Astrocyte (in vitro differentiated cells and primary cell): ENCODE measurements around the gene SOX5. TPM values are rescaled to one million over a fixed set of nuclear protein-coding genes. Genes with fewer than 3 reads are reported as not detected.
A peak's percentile ranks its signal among the peaks of the same experiment; 100 is the strongest.

Source experiments
- DNase-seq: peaks from one replicate; pipeline ENCODE4 v3.0.0-alpha.2; 2010; ENCODE audit warnings: low read depth
- FAIRE-seq: peaks from 2 replicates; lab custom pipeline; 2011; peaks lifted over from hg19 to GRCh38; lab: Jason Lieb, UNC
- H2AFZ ChIP-seq: 2 replicates; pipeline ENCODE4 v1.6.0; 2012; ENCODE audit warnings: low read depth, low read length, inconsistent platforms
- H3K27ac ChIP-seq: 2 replicates; pipeline ENCODE4 v1.5.1; 2011; ENCODE audit warnings: low read depth, low read length, inconsistent platforms
- H3K27me3 ChIP-seq: 2 replicates; pipeline ENCODE4 v1.6.0; 2011; ENCODE audit warnings: low read length, inconsistent platforms; ENCODE audit not compliant: insufficient read depth
- H3K36me3 ChIP-seq: 2 replicates; pipeline ENCODE4 v1.5.1; 2011; ENCODE audit warnings: low read length, inconsistent platforms; ENCODE audit not compliant: insufficient read depth
- H3K4me1 ChIP-seq: 2 replicates; pipeline ENCODE4 v1.5.1; 2011; ENCODE audit warnings: low read length, inconsistent platforms; ENCODE audit not compliant: insufficient read depth
- H3K4me2 ChIP-seq: 2 replicates; pipeline ENCODE4 v1.6.0; 2012; ENCODE audit warnings: low read length, inconsistent platforms
- H3K4me3 ChIP-seq: 2 replicates; pipeline ENCODE4 v1.5.1; 2011; ENCODE audit warnings: low read depth, mild to moderate bottlenecking, low read length, inconsistent platforms; ENCODE audit not compliant: insufficient read depth
- H3K79me2 ChIP-seq: 2 replicates; pipeline ENCODE4 v1.6.0; 2012; ENCODE audit warnings: mild to moderate bottlenecking, low read length, inconsistent platforms; ENCODE audit not compliant: insufficient read depth
- H3K9ac ChIP-seq: 2 replicates; pipeline ENCODE4 v1.6.0; 2012; ENCODE audit warnings: mild to moderate bottlenecking, low read length, inconsistent platforms
- H3K9me3 ChIP-seq: 2 replicates; pipeline ENCODE4 v1.5.1; 2012; ENCODE audit warnings: low read depth, mild to moderate bottlenecking, low read length, inconsistent platforms; ENCODE audit not compliant: insufficient read depth
- H4K20me1 ChIP-seq: 2 replicates; pipeline ENCODE4 v1.6.0; 2012; ENCODE audit warnings: low read length, inconsistent platforms; ENCODE audit not compliant: insufficient read depth
- H3K27ac Mint-ChIP-seq: one replicate; pipeline ENCODE4 v1.8.0; 2021; ENCODE audit warnings: mild to moderate bottlenecking, mixed read lengths; ENCODE audit not compliant: unreplicated experiment
- H3K27me3 Mint-ChIP-seq: one replicate; pipeline ENCODE4 v1.8.0; 2021; ENCODE audit warnings: low read depth, mixed read lengths; ENCODE audit not compliant: unreplicated experiment
- H3K36me3 Mint-ChIP-seq: one replicate; pipeline ENCODE4 v1.8.0; 2021; ENCODE audit warnings: low read depth, mixed read lengths; ENCODE audit not compliant: unreplicated experiment
- H3K4me1 Mint-ChIP-seq: one replicate; pipeline ENCODE4 v1.8.0; 2021; ENCODE audit warnings: low read depth, mixed read lengths; ENCODE audit not compliant: unreplicated experiment
- H3K4me3 Mint-ChIP-seq: one replicate; pipeline ENCODE4 v1.8.0; 2021; ENCODE audit warnings: mild to moderate bottlenecking, moderate library complexity, mixed read lengths; ENCODE audit not compliant: unreplicated experiment
- H3K9me3 Mint-ChIP-seq: one replicate; pipeline ENCODE4 v1.8.0; 2021; ENCODE audit warnings: mild to moderate bottlenecking, mixed read lengths; ENCODE audit not compliant: unreplicated experiment
- CTCF ChIP-seq: IDR thresholded peaks from 2 replicates; pipeline ENCODE4 v1.5.1; 2011; ENCODE audit warnings: low read depth, mild to moderate bottlenecking, inconsistent platforms, low read length, moderate library complexity; ENCODE audit not compliant: insufficient read depth
- EZH2 ChIP-seq: IDR thresholded peaks from 2 replicates; pipeline ENCODE4 v1.6.1; 2012; ENCODE audit warnings: mild to moderate bottlenecking, low read length, inconsistent platforms; ENCODE audit not compliant: insufficient read depth
- total RNA-seq: library from RNA; stranded (reverse); gene quantifications from 2 replicates; pipeline ENCODE4 v1.2.1, GENCODE V29; 2021

Gene SOX5
- total RNA-seq, 1 donor from 2014 or later, result 13.7 TPM

GRCh38 chr12:23810329-23810902, 139.1 kb downstream of the SOX5 start:
- no peaks in the 10 kb centered on the region for H4K20me1 ChIP-seq
- H3K9me3 ChIP-seq, result no peaks in the 10 kb centered on the region
- FAIRE-seq (no peak), DNase-seq (no peak)
- no peak for TF ChIP-seq EZH2
- TF ChIP-seq CTCF, result no peak
- H3K4me1 ChIP-seq, result no peaks in the 10 kb centered on the region
- H3K4me1 Mint-ChIP-seq, result peaks cover 6% of the 10 kb centered on the region
- no peak overlapping the region for H2AFZ ChIP-seq
- H3K36me3 Mint-ChIP-seq, result no peaks in the 10 kb centered on the region
- no peak overlapping the region for H3K27ac Mint-ChIP-seq
- H3K4me2 ChIP-seq, result no peak overlapping the region
- H3K4me3 Mint-ChIP-seq, result no peak overlapping the region
- H3K27ac ChIP-seq, result no peak overlapping the region
- no peaks in the 10 kb centered on the region for H3K79me2 ChIP-seq
- H3K4me3 ChIP-seq, result no peak overlapping the region
- no peaks in the 10 kb centered on the region for H3K36me3 ChIP-seq
- H3K9me3 Mint-ChIP-seq, result no peaks in the 10 kb centered on the region
- no peak overlapping the region for H3K9ac ChIP-seq
- no peaks in the 10 kb centered on the region for H3K27me3 Mint-ChIP-seq
- no peaks in the 10 kb centered on the region for H3K27me3 ChIP-seq

GRCh38 chr12:23803540-23803939, 145.9 kb downstream of the SOX5 start:
- H3K27ac ChIP-seq, result no peak overlapping the region
- Mint-ChIP-seq H3K36me3 (no peaks in the 10 kb centered on the region), H3K27me3 (no peaks in the 10 kb centered on the region), H3K4me3 (no peak overlapping the region), H3K9me3 (peaks cover 2% of the 10 kb centered on the region), H3K4me1 (peaks cover 6% of the 10 kb centered on the region), H3K27ac (peak overlapping the region; percentile 13)
- H3K4me3 ChIP-seq, result no peak overlapping the region
- FAIRE-seq (no peak), DNase-seq (peak; percentile 2)
- no peak for TF ChIP-seq CTCF
- no peak for TF ChIP-seq EZH2
- no peaks in the 10 kb centered on the region for H3K4me1 ChIP-seq
- H3K27me3 ChIP-seq, result no peaks in the 10 kb centered on the region
- H4K20me1 ChIP-seq, result no peaks in the 10 kb centered on the region
- H3K9me3 ChIP-seq, result no peaks in the 10 kb centered on the region
- no peak overlapping the region for H3K4me2 ChIP-seq
- H3K36me3 ChIP-seq, result no peaks in the 10 kb centered on the region
- H2AFZ ChIP-seq, result no peak overlapping the region
- H3K79me2 ChIP-seq, result no peaks in the 10 kb centered on the region
- no peak overlapping the region for H3K9ac ChIP-seq

- no peak overlapping the region for H3K4me3 ChIP-seq
- H2AFZ ChIP-seq, result no peak overlapping the region
- no peaks in the 10 kb centered on the region for H4K20me1 ChIP-seq
- no peak for DNase-seq
- TF ChIP-seq EZH2, result no peak
- TF ChIP-seq CTCF, result no peak
- no peaks in the 10 kb centered on the region for H3K36me3 ChIP-seq
- FAIRE-seq, result no peak
- H3K4me1 ChIP-seq, result no peaks in the 10 kb centered on the region
- H3K9me3 ChIP-seq, result no peaks in the 10 kb centered on the region
- no peaks in the 10 kb centered on the region for H3K79me2 ChIP-seq
- H3K27me3 Mint-ChIP-seq, result no peaks in the 10 kb centered on the region
- no peaks in the 10 kb centered on the region for H3K9me3 Mint-ChIP-seq
- H3K27ac ChIP-seq, result no peak overlapping the region
- H3K4me1 Mint-ChIP-seq, result no peaks in the 10 kb centered on the region
- no peak overlapping the region for H3K9ac ChIP-seq
- no peak overlapping the region for H3K27ac Mint-ChIP-seq
- H3K36me3 Mint-ChIP-seq, result no peaks in the 10 kb centered on the region
- H3K4me2 ChIP-seq, result no peak overlapping the region
- no peaks in the 10 kb centered on the region for H3K27me3 ChIP-seq
- no peak overlapping the region for H3K4me3 Mint-ChIP-seq
These were observed 154.0 kb downstream of the SOX5 start for GRCh38 chr12:23795494-23795893.
